ENCODE measurements around the gene SERPING1.
A peak's percentile ranks its signal among the peaks of the same experiment; 100 is the strongest.

The SERPING1 gene

GRCh38 chr11:57605028-57605420 lies 7.5 kb downstream of the SERPING1 start:
- 96% methylated on average over 3 of the region's 5 CpGs for WGBS (ENCODE audit: insufficient coverage)
- POLR2A ChIA-PET: no interaction called here
- CTCF ChIA-PET: interaction anchor here (0.6 to 7.3 kb wide), 17 partner anchors 9 to 263 kb away, joined by 3 to 105 read pairs (median 5); partner anchors contain the start of genes SLC43A1 and UBE2L6
- Histone ChIP-seq H3K4me1 (ENCODE audit: control extremely low read depth in 1 of 4, control insufficient read depth in 4 of 4, insufficient read depth in 4 of 4, low read length in 3 of 4) (peaks cover 0 to 20% (median 13%) of the 10 kb centered on the region in 4 experiments), H3K36me3 (ENCODE audit: control insufficient read depth in 4 of 4, insufficient read depth in 4 of 4, low read length in 3 of 4) (peaks cover 3 to 24% (median 12%) of the 10 kb centered on the region in 4 experiments), H3K9me3 (ENCODE audit: control extremely low read depth in 1 of 5, control insufficient read depth in 4 of 5, insufficient read depth in 2 of 5, low read depth in 1 of 5, low read length in 4 of 5) (no peaks in the 10 kb centered on the region), H3K27ac (ENCODE audit: insufficient read depth in 1 of 2, low read depth in 1 of 2, low read length in 2 of 2, poor library complexity in 1 of 2, severe bottlenecking in 2 of 2) (peak overlapping the region in 1 of 2 experiments; percentile 66), H3K27me3 (replicated peaks in 2 of 5; ENCODE audit: control insufficient read depth in 4 of 5, insufficient read depth in 5 of 5, low read length in 4 of 5) (no peaks in the 10 kb centered on the region), H3K4me3 (ENCODE audit: control insufficient read depth in 1 of 7, extremely low read depth in 1 of 7, insufficient read depth in 4 of 7, low read depth in 2 of 7, low read length in 6 of 7) (no peak overlapping the region)
- peak; percentile 68 to 85 (median 83) for DNase-seq

- peaks cover 0 to under 1% (median 0%) of the 10 kb centered on the region in 4 experiments for H3K4me1 ChIP-seq (ENCODE audit: control extremely low read depth in 1 of 4, control insufficient read depth in 4 of 4, insufficient read depth in 4 of 4, low read length in 3 of 4)
- H3K27me3 ChIP-seq (replicated peaks in 2 of 5; ENCODE audit: control insufficient read depth in 4 of 5, insufficient read depth in 5 of 5, low read length in 4 of 5): no peaks in the 10 kb centered on the region
- DNase-seq: no peak
- POLR2A ChIA-PET: no interaction called here
- H3K4me3 ChIP-seq (ENCODE audit: control insufficient read depth in 1 of 7, extremely low read depth in 1 of 7, insufficient read depth in 4 of 7, low read depth in 2 of 7, low read length in 6 of 7): no peak overlapping the region
- H3K9me3 ChIP-seq (ENCODE audit: control extremely low read depth in 1 of 5, control insufficient read depth in 4 of 5, insufficient read depth in 2 of 5, low read depth in 1 of 5, low read length in 4 of 5): no peaks in the 10 kb centered on the region
- 96% methylated on average over 4 of the region's 4 CpGs for WGBS (ENCODE audit: insufficient coverage)
- H3K27ac ChIP-seq (ENCODE audit: insufficient read depth in 1 of 2, low read depth in 1 of 2, low read length in 2 of 2, poor library complexity in 1 of 2, severe bottlenecking in 2 of 2): no peak overlapping the region
- peaks cover 5 to 64% (median 33%) of the 10 kb centered on the region in 4 experiments for H3K36me3 ChIP-seq (ENCODE audit: control insufficient read depth in 4 of 4, insufficient read depth in 4 of 4, low read length in 3 of 4)
- CTCF ChIA-PET: interaction anchor here (1.0 to 18.3 kb wide), 5 partner anchors 10 to 30 kb away, joined by 3 to 158 read pairs (median 6); no protein-coding TSS in a partner anchor
Observed at GRCh38 chr11:57610170-57610569, 12.7 kb downstream of the SERPING1 start.

GRCh38 chr11:57614234-57614772 lies 16.8 kb downstream of the SERPING1 start:
- no peak overlapping the region for H3K4me3 ChIP-seq (ENCODE audit: control insufficient read depth in 1 of 7, extremely low read depth in 1 of 7, insufficient read depth in 4 of 7, low read depth in 2 of 7, low read length in 6 of 7)
- ChIA-PET CTCF (interaction anchor here (1.3 to 18.3 kb wide), 4 partner anchors 10 to 25 kb away, joined by 3 to 158 read pairs (median 9); no protein-coding TSS in a partner anchor), POLR2A (no interaction called here)

GRCh38 chr11:57615308-57615707 lies 17.8 kb downstream of the SERPING1 start:
- H3K9me3 ChIP-seq (ENCODE audit: control extremely low read depth in 1 of 5, control insufficient read depth in 4 of 5, insufficient read depth in 2 of 5, low read depth in 1 of 5, low read length in 4 of 5): peaks cover 0 to 9% (median 6%) of the 10 kb centered on the region in 5 experiments
- ChIA-PET CTCF (interaction anchor here (2.2 to 18.3 kb wide), 3 partner anchors 11 to 24 kb away, joined by 7 to 158 read pairs (median 11); no protein-coding TSS in a partner anchor), POLR2A (no interaction called here)
- H3K4me3 ChIP-seq (ENCODE audit: control insufficient read depth in 1 of 7, extremely low read depth in 1 of 7, insufficient read depth in 4 of 7, low read depth in 2 of 7, low read length in 6 of 7): no peak overlapping the region
- no peak for DNase-seq
- H3K36me3 ChIP-seq (ENCODE audit: control insufficient read depth in 4 of 4, insufficient read depth in 4 of 4, low read length in 3 of 4): peaks cover 2 to 56% (median 24%) of the 10 kb centered on the region in 4 experiments
- no peak overlapping the region for H3K27ac ChIP-seq (ENCODE audit: insufficient read depth in 1 of 2, low read depth in 1 of 2, low read length in 2 of 2, poor library complexity in 1 of 2, severe bottlenecking in 2 of 2)
- H3K4me1 ChIP-seq (ENCODE audit: control extremely low read depth in 1 of 4, control insufficient read depth in 4 of 4, insufficient read depth in 4 of 4, low read length in 3 of 4): no peaks in the 10 kb centered on the region
- WGBS (ENCODE audit: insufficient coverage): no CpG with 5 or more reads among the region's 1 CpG
- no peaks in the 10 kb centered on the region for H3K27me3 ChIP-seq (replicated peaks in 2 of 5; ENCODE audit: control insufficient read depth in 4 of 5, insufficient read depth in 5 of 5, low read length in 4 of 5)

More at GRCh38 chr11:57614234-57614772, 16.8 kb downstream of the SERPING1 start:
- DNase-seq: no peak
- Histone ChIP-seq H3K27me3 (replicated peaks in 2 of 5; ENCODE audit: control insufficient read depth in 4 of 5, insufficient read depth in 5 of 5, low read length in 4 of 5) (no peaks in the 10 kb centered on the region), H3K36me3 (ENCODE audit: control insufficient read depth in 4 of 4, insufficient read depth in 4 of 4, low read length in 3 of 4) (peaks cover 2 to 55% (median 24%) of the 10 kb centered on the region in 4 experiments), H3K27ac (ENCODE audit: insufficient read depth in 1 of 2, low read depth in 1 of 2, low read length in 2 of 2, poor library complexity in 1 of 2, severe bottlenecking in 2 of 2) (no peak overlapping the region), H3K4me1 (ENCODE audit: control extremely low read depth in 1 of 4, control insufficient read depth in 4 of 4, insufficient read depth in 4 of 4, low read length in 3 of 4) (no peaks in the 10 kb centered on the region), H3K9me3 (ENCODE audit: control extremely low read depth in 1 of 5, control insufficient read depth in 4 of 5, insufficient read depth in 2 of 5, low read depth in 1 of 5, low read length in 4 of 5) (peaks cover 0 to 5% (median 2%) of the 10 kb centered on the region in 5 experiments)
- 95% methylated on average over 10 of the region's 10 CpGs for WGBS (ENCODE audit: insufficient coverage)

- 95% methylated on average over 3 of the region's 3 CpGs for WGBS (ENCODE audit: insufficient coverage)
- DNase-seq: no peak
- no peaks in the 10 kb centered on the region for H3K27me3 ChIP-seq (replicated peaks in 2 of 5; ENCODE audit: control insufficient read depth in 4 of 5, insufficient read depth in 5 of 5, low read length in 4 of 5)
- no peaks in the 10 kb centered on the region for H3K4me1 ChIP-seq (ENCODE audit: control extremely low read depth in 1 of 4, control insufficient read depth in 4 of 4, insufficient read depth in 4 of 4, low read length in 3 of 4)
- no peak overlapping the region for H3K4me3 ChIP-seq (ENCODE audit: control insufficient read depth in 1 of 7, extremely low read depth in 1 of 7, insufficient read depth in 4 of 7, low read depth in 2 of 7, low read length in 6 of 7)
- H3K27ac ChIP-seq (ENCODE audit: insufficient read depth in 1 of 2, low read depth in 1 of 2, low read length in 2 of 2, poor library complexity in 1 of 2, severe bottlenecking in 2 of 2): no peak overlapping the region
- POLR2A ChIA-PET: no interaction called here
- CTCF ChIA-PET: interaction anchor here (1.5 to 18.3 kb wide), 2 partner anchors 23 to 28 kb away, joined by 7 to 158 read pairs; no protein-coding TSS in a partner anchor
- H3K36me3 ChIP-seq (ENCODE audit: control insufficient read depth in 4 of 4, insufficient read depth in 4 of 4, low read length in 3 of 4): peaks cover 0 to 45% (median 21%) of the 10 kb centered on the region in 4 experiments
- peaks cover 0 to 12% (median 6%) of the 10 kb centered on the region in 5 experiments for H3K9me3 ChIP-seq (ENCODE audit: control extremely low read depth in 1 of 5, control insufficient read depth in 4 of 5, insufficient read depth in 2 of 5, low read depth in 1 of 5, low read length in 4 of 5)
Observed at GRCh38 chr11:57616595-57616994, 19.1 kb downstream of the SERPING1 start.

- Histone ChIP-seq H3K27ac (ENCODE audit: insufficient read depth in 1 of 2, low read depth in 1 of 2, low read length in 2 of 2, poor library complexity in 1 of 2, severe bottlenecking in 2 of 2) (no peak overlapping the region), H3K27me3 (replicated peaks in 2 of 5; ENCODE audit: control insufficient read depth in 4 of 5, insufficient read depth in 5 of 5, low read length in 4 of 5) (no peaks in the 10 kb centered on the region), H3K9me3 (ENCODE audit: control extremely low read depth in 1 of 5, control insufficient read depth in 4 of 5, insufficient read depth in 2 of 5, low read depth in 1 of 5, low read length in 4 of 5) (peaks cover 0 to 12% (median 6%) of the 10 kb centered on the region in 5 experiments), H3K4me1 (ENCODE audit: control extremely low read depth in 1 of 4, control insufficient read depth in 4 of 4, insufficient read depth in 4 of 4, low read length in 3 of 4) (peaks cover 0 to 3% (median 0%) of the 10 kb centered on the region in 4 experiments), H3K4me3 (ENCODE audit: control insufficient read depth in 1 of 7, extremely low read depth in 1 of 7, insufficient read depth in 4 of 7, low read depth in 2 of 7, low read length in 6 of 7) (no peak overlapping the region), H3K36me3 (ENCODE audit: control insufficient read depth in 4 of 4, insufficient read depth in 4 of 4, low read length in 3 of 4) (peaks cover 0 to 31% (median 14%) of the 10 kb centered on the region in 4 experiments)
- DNase-seq: no peak
- 100% methylated on average over 1 of the region's 2 CpGs for WGBS (ENCODE audit: insufficient coverage)
- POLR2A ChIA-PET: no interaction called here
- CTCF ChIA-PET: interaction anchor here (0.6 to 18.3 kb wide), 10 partner anchors 9 to 81 kb away, joined by 3 to 158 read pairs (median 3); partner anchors contain the start of gene SMTNL1
Observed at GRCh38 chr11:57618438-57618837, 21.0 kb downstream of the SERPING1 start.

GRCh38 chr11:57619331-57619730 lies 21.8 kb downstream of the SERPING1 start:
- WGBS (ENCODE audit: insufficient coverage): 100% methylated on average over 2 of the region's 2 CpGs
- POLR2A ChIA-PET: no interaction called here
- Histone ChIP-seq H3K36me3 (ENCODE audit: control insufficient read depth in 4 of 4, insufficient read depth in 4 of 4, low read length in 3 of 4) (peaks cover 0 to 22% (median 6%) of the 10 kb centered on the region in 4 experiments), H3K9me3 (ENCODE audit: control extremely low read depth in 1 of 5, control insufficient read depth in 4 of 5, insufficient read depth in 2 of 5, low read depth in 1 of 5, low read length in 4 of 5) (peaks cover 0 to 12% (median 6%) of the 10 kb centered on the region in 5 experiments), H3K4me1 (ENCODE audit: control extremely low read depth in 1 of 4, control insufficient read depth in 4 of 4, insufficient read depth in 4 of 4, low read length in 3 of 4) (peaks cover 0 to 3% (median 0%) of the 10 kb centered on the region in 4 experiments), H3K27me3 (replicated peaks in 2 of 5; ENCODE audit: control insufficient read depth in 4 of 5, insufficient read depth in 5 of 5, low read length in 4 of 5) (no peaks in the 10 kb centered on the region), H3K27ac (ENCODE audit: insufficient read depth in 1 of 2, low read depth in 1 of 2, low read length in 2 of 2, poor library complexity in 1 of 2, severe bottlenecking in 2 of 2) (no peak overlapping the region), H3K4me3 (ENCODE audit: control insufficient read depth in 1 of 7, extremely low read depth in 1 of 7, insufficient read depth in 4 of 7, low read depth in 2 of 7, low read length in 6 of 7) (no peak overlapping the region)
- DNase-seq: peak in 2 of 3 donors; percentile 51 to 57
- CTCF ChIA-PET: interaction anchor here (1.1 to 18.3 kb wide), 3 partner anchors 8 to 20 kb away, joined by 3 to 158 read pairs (median 5); no protein-coding TSS in a partner anchor

Measured in common myeloid progenitor, CD34-positive (primary cell).